ENCODE measurements around the gene WARS2. TPM values are rescaled to one million over a fixed set of nuclear protein-coding genes. Genes with fewer than 3 reads are reported as not detected.

WARS2 gene
- total RNA-seq, 6 experiments from 2014 or later, result 4.3 to 8.7 (median 6.2) TPM

GRCh38 chr1:119086830-119087229, 53.6 kb downstream of the WARS2 start:
- H3K9me3 ChIP-seq, result no peaks in the 10 kb centered on the region
- 61% methylated on average over 2 of the region's 2 CpGs for WGBS (ENCODE audit: insufficient coverage, low coverage, low lambda C conversion rate, missing lambda C conversion rate)
- H3K27me3 ChIP-seq, result no peaks in the 10 kb centered on the region
- no peak overlapping the region for H3K27ac ChIP-seq
- H3K4me3 ChIP-seq, result no peak overlapping the region
- H3K36me3 ChIP-seq, result no peaks in the 10 kb centered on the region
- ATAC-seq (no peak), DNase-seq (no peak)
- H3K4me1 ChIP-seq, result no peaks in the 10 kb centered on the region
- intact Hi-C loops (cut with DNase I), result no loop called here
- TF ChIP-seq CTCF (IDR thresholded peaks at IDR 0.05) (no peak), POLR2A (IDR thresholded peaks at IDR 0.05) (no peak)

- no peak for TF ChIP-seq CTCF (IDR thresholded peaks at IDR 0.05)
- TF ChIP-seq POLR2A (IDR thresholded peaks at IDR 0.05), result no peak
- Histone ChIP-seq H3K4me1 (no peaks in the 10 kb centered on the region), H3K36me3 (no peaks in the 10 kb centered on the region), H3K27ac (no peak overlapping the region), H3K27me3 (no peaks in the 10 kb centered on the region), H3K9me3 (no peaks in the 10 kb centered on the region), H3K4me3 (no peak overlapping the region)
- intact Hi-C loops (cut with DNase I), result no loop called here
- no peak for ATAC-seq
- WGBS (ENCODE audit: insufficient coverage, low coverage, low lambda C conversion rate, missing lambda C conversion rate), result 78% methylated on average over 8 of the region's 10 CpGs
- no peak for DNase-seq
Measured at GRCh38 chr1:119084798-119085197, 55.7 kb downstream of the WARS2 start.

- WGBS (ENCODE audit: insufficient coverage, low coverage, low lambda C conversion rate, missing lambda C conversion rate), result 70% methylated on average over 6 of the region's 6 CpGs
- DNase-seq (no peak), ATAC-seq (no peak)
- H3K9me3 ChIP-seq, result no peaks in the 10 kb centered on the region
- no peak overlapping the region for H3K27ac ChIP-seq
- H3K27me3 ChIP-seq, result no peaks in the 10 kb centered on the region
- H3K36me3 ChIP-seq, result no peaks in the 10 kb centered on the region
- no peaks in the 10 kb centered on the region for H3K4me1 ChIP-seq
- intact Hi-C loops (cut with DNase I), result no loop called here
- TF ChIP-seq CTCF (IDR thresholded peaks at IDR 0.05), result no peak
- no peak for TF ChIP-seq POLR2A (IDR thresholded peaks at IDR 0.05)
- H3K4me3 ChIP-seq, result no peak overlapping the region
Measured at GRCh38 chr1:119083980-119084379, 56.5 kb downstream of the WARS2 start.

- Histone ChIP-seq H3K27ac (no peak overlapping the region), H3K4me3 (no peak overlapping the region), H3K9me3 (no peaks in the 10 kb centered on the region), H3K4me1 (no peaks in the 10 kb centered on the region), H3K27me3 (no peaks in the 10 kb centered on the region), H3K36me3 (no peaks in the 10 kb centered on the region)
- WGBS (ENCODE audit: insufficient coverage, low coverage, low lambda C conversion rate, missing lambda C conversion rate), result 94% methylated on average over 1 of the region's 1 CpG
- TF ChIP-seq POLR2A (IDR thresholded peaks at IDR 0.05) (no peak), CTCF (IDR thresholded peaks at IDR 0.05) (no peak)
- ATAC-seq, result no peak
- intact Hi-C loops (cut with DNase I), result no loop called here
- DNase-seq, result no peak
Measured at GRCh38 chr1:119083479-119083878, 57.0 kb downstream of the WARS2 start.

- Histone ChIP-seq H3K36me3 (no peaks in the 10 kb centered on the region), H3K4me3 (no peak overlapping the region), H3K9me3 (no peaks in the 10 kb centered on the region), H3K27ac (no peak overlapping the region), H3K4me1 (no peaks in the 10 kb centered on the region), H3K27me3 (no peaks in the 10 kb centered on the region)
- no peak for ATAC-seq
- intact Hi-C loops (cut with DNase I), result no loop called here
- WGBS (ENCODE audit: insufficient coverage, low coverage, low lambda C conversion rate, missing lambda C conversion rate), result 100% methylated on average over 3 of the region's 3 CpGs
- no peak for DNase-seq
- no peak for TF ChIP-seq CTCF (IDR thresholded peaks at IDR 0.05)
- TF ChIP-seq POLR2A (IDR thresholded peaks at IDR 0.05), result no peak
Measured at GRCh38 chr1:119081700-119082099, 58.8 kb downstream of the WARS2 start.

All from right lobe of liver (tissue), 6 donors.